DOHH2 (cell line): ENCODE results near the gene EIF4EBP2.

Experiments used
- CTCF ChIP-seq: fragments of 200-600 bp; sonication (generic); IDR thresholded peaks from one replicate; pipeline ENCODE4 v1.5.1; 2014; ENCODE audit warnings: antibody characterized with exemption, mild to moderate bottlenecking, low read depth, low read length; ENCODE audit not compliant: poor library complexity, severe bottlenecking
- EZH2phosphoT487 ChIP-seq: fragments of 200-600 bp; sonication (generic); IDR thresholded peaks from 2 replicates; pipeline ENCODE4 v1.6.1; 2017; ENCODE audit warnings: borderline replicate concordance, mild to moderate bottlenecking, antibody characterized with exemption, low read length, moderate library complexity, mixed read lengths

GRCh38 chr10:70391654-70392053, 12.3 kb upstream of the EIF4EBP2 start:
- TF ChIP-seq CTCF (no peak), EZH2phosphoT487 (no peak)
